Esophagus squamous epithelium (tissue), 4 donors: ENCODE results near the gene WDHD1.

ENCODE experiments used
- POLR2A ChIP-seq, 4 donors: fragments of 450-650 bp; IDR thresholded peaks; one replicate each; pipeline ENCODE4 v1.6.1; 2017; ENCODE audit warnings: antibody characterized with exemption in 4 of 4, mild to moderate bottlenecking in 4 of 4, moderate library complexity in 3 of 4
- TF ChIP-seq, protein P1 (sequence below), 6 experiments: fragments of 450-650 bp in 4 of 6; fragments of 200-600 bp in 2 of 6; sonication (generic) in 2 of 6; IDR thresholded peaks; one replicate each; pipeline ENCODE4 v1.5.1; 2016 to 2019; ENCODE audit warnings: antibody characterized with exemption in 6 of 6, mild to moderate bottlenecking in 4 of 6, moderate library complexity in 4 of 6

DNA sequence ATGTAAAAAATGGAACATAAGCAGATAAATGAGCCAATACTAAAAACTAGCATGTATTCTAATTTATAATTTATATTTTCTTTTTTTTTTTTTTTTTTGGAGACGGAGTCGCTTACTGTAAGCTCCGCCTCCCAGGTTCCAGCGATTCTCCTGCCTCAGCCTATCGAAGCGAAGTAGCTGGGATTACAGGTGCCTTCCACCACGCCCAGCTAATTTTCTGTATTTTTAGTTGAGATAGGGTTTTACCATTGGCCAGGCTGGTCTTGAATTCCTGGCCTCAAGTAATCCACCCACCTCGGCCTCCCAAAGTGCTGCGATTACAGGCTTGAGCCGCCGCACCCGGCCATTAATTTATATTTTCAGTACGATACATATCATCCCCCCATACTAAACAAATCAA is 27.2 kb upstream of the WDHD1 start:
- TF ChIP-seq, protein P1, sequence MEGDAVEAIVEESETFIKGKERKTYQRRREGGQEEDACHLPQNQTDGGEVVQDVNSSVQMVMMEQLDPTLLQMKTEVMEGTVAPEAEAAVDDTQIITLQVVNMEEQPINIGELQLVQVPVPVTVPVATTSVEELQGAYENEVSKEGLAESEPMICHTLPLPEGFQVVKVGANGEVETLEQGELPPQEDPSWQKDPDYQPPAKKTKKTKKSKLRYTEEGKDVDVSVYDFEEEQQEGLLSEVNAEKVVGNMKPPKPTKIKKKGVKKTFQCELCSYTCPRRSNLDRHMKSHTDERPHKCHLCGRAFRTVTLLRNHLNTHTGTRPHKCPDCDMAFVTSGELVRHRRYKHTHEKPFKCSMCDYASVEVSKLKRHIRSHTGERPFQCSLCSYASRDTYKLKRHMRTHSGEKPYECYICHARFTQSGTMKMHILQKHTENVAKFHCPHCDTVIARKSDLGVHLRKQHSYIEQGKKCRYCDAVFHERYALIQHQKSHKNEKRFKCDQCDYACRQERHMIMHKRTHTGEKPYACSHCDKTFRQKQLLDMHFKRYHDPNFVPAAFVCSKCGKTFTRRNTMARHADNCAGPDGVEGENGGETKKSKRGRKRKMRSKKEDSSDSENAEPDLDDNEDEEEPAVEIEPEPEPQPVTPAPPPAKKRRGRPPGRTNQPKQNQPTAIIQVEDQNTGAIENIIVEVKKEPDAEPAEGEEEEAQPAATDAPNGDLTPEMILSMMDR (IDR thresholded peaks at IDR 0.05), result no peak
- no peak for TF ChIP-seq POLR2A (IDR thresholded peaks at IDR 0.05)
